ENCODE data around the gene C12orf54.
"Not testable (repeated sequence)": the region's sequence is repeated elsewhere in the genome, so short reads cannot be mapped to it uniquely, and the experiment has no call there.

Gene C12orf54

GRCh38 chr12:48474497-48474896 lies 7.8 kb upstream of the C12orf54 start:
- DNase-seq (ENCODE audit: low spot score in 2 of 2); H3K4me1 Mint-ChIP-seq; H3K36me3 Mint-ChIP-seq; H3K27me3 Mint-ChIP-seq; H3K4me3 Mint-ChIP-seq; ATAC-seq (ENCODE audit: low read depth); H3K27ac Mint-ChIP-seq: not testable (repeated sequence)
- H3K9me3 Mint-ChIP-seq: peaks cover 17% of the 10 kb centered on the region

- DNase-seq (ENCODE audit: low spot score in 2 of 2) (no peak), ATAC-seq (ENCODE audit: low read depth) (no peak)
- Mint-ChIP-seq H3K27me3 (peaks cover 6% of the 10 kb centered on the region), H3K4me1 (no peaks in the 10 kb centered on the region), H3K4me3 (no peak overlapping the region), H3K27ac (no peak overlapping the region), H3K9me3 (peaks cover 2% of the 10 kb centered on the region), H3K36me3 (no peaks in the 10 kb centered on the region)
Observed at GRCh38 chr12:48482930-48483329, 632 bp downstream of the C12orf54 start.

GRCh38 chr12:48486261-48486660 lies 4.0 kb downstream of the C12orf54 start:
- no peak overlapping the region for H3K4me3 Mint-ChIP-seq

GRCh38 chr12:48486679-48487078 lies 4.4 kb downstream of the C12orf54 start:
- no peak overlapping the region for H3K4me3 Mint-ChIP-seq
- no peak overlapping the region for H3K27ac Mint-ChIP-seq
- ATAC-seq (ENCODE audit: low read depth) (no peak), DNase-seq (ENCODE audit: low spot score in 2 of 2) (no peak)
- no peaks in the 10 kb centered on the region for H3K36me3 Mint-ChIP-seq
- H3K4me1 Mint-ChIP-seq: no peaks in the 10 kb centered on the region
- no peaks in the 10 kb centered on the region for H3K9me3 Mint-ChIP-seq
- H3K27me3 Mint-ChIP-seq: peaks cover 6% of the 10 kb centered on the region

More at GRCh38 chr12:48486261-48486660, 4.0 kb downstream of the C12orf54 start:
- Mint-ChIP-seq H3K36me3 (no peaks in the 10 kb centered on the region), H3K4me1 (no peaks in the 10 kb centered on the region), H3K27me3 (peaks cover 6% of the 10 kb centered on the region), H3K27ac (no peak overlapping the region), H3K9me3 (no peaks in the 10 kb centered on the region)
- ATAC-seq (ENCODE audit: low read depth): no peak
- DNase-seq (ENCODE audit: low spot score in 2 of 2): no peak

GRCh38 chr12:48489012-48489411 lies 6.7 kb downstream of the C12orf54 start:
- DNase-seq (ENCODE audit: low spot score in 2 of 2) (no peak), ATAC-seq (ENCODE audit: low read depth) (no peak)
- peaks cover 3% of the 10 kb centered on the region for H3K27me3 Mint-ChIP-seq
- H3K36me3 Mint-ChIP-seq: no peaks in the 10 kb centered on the region
- no peak overlapping the region for H3K27ac Mint-ChIP-seq
- H3K4me3 Mint-ChIP-seq: no peak overlapping the region
- no peaks in the 10 kb centered on the region for H3K4me1 Mint-ChIP-seq
- H3K9me3 Mint-ChIP-seq: no peaks in the 10 kb centered on the region

- ATAC-seq (ENCODE audit: low read depth); H3K27me3 Mint-ChIP-seq; H3K27ac Mint-ChIP-seq; H3K4me1 Mint-ChIP-seq; H3K9me3 Mint-ChIP-seq; DNase-seq (ENCODE audit: low spot score in 2 of 2); H3K4me3 Mint-ChIP-seq; H3K36me3 Mint-ChIP-seq: not testable (repeated sequence)
Observed at GRCh38 chr12:48489456-48489855, 7.2 kb downstream of the C12orf54 start.

GRCh38 chr12:48500281-48500680 lies 18.0 kb downstream of the C12orf54 start:
- not testable (repeated sequence) for ATAC-seq (ENCODE audit: low read depth); H3K9me3 Mint-ChIP-seq; DNase-seq (ENCODE audit: low spot score in 2 of 2); H3K27ac Mint-ChIP-seq; H3K27me3 Mint-ChIP-seq; H3K4me1 Mint-ChIP-seq; H3K36me3 Mint-ChIP-seq; H3K4me3 Mint-ChIP-seq

- ATAC-seq (ENCODE audit: low read depth); H3K36me3 Mint-ChIP-seq; DNase-seq (ENCODE audit: low spot score in 2 of 2); H3K9me3 Mint-ChIP-seq; H3K4me1 Mint-ChIP-seq; H3K4me3 Mint-ChIP-seq; H3K27ac Mint-ChIP-seq: not testable (repeated sequence)
- H3K27me3 Mint-ChIP-seq: peaks cover 16% of the 10 kb centered on the region
Observed at GRCh38 chr12:48506836-48507235, 24.5 kb downstream of the C12orf54 start.

- no peak overlapping the region for H3K27ac Mint-ChIP-seq
- ATAC-seq (ENCODE audit: low read depth): no peak
- H3K4me1 Mint-ChIP-seq: no peaks in the 10 kb centered on the region
- no peak overlapping the region for H3K4me3 Mint-ChIP-seq
- H3K27me3 Mint-ChIP-seq: peaks cover 14% of the 10 kb centered on the region
- no peaks in the 10 kb centered on the region for H3K36me3 Mint-ChIP-seq
- no peak for DNase-seq (ENCODE audit: low spot score in 2 of 2)
- H3K9me3 Mint-ChIP-seq: peaks cover 8% of the 10 kb centered on the region
Observed at GRCh38 chr12:48508987-48509386, 26.7 kb downstream of the C12orf54 start.

GRCh38 chr12:48510111-48510510 lies 27.8 kb downstream of the C12orf54 start:
- H3K27ac Mint-ChIP-seq: no peak overlapping the region
- no peaks in the 10 kb centered on the region for H3K36me3 Mint-ChIP-seq
- H3K4me3 Mint-ChIP-seq: no peak overlapping the region
- DNase-seq (ENCODE audit: low spot score in 2 of 2): no peak
- no peak for ATAC-seq (ENCODE audit: low read depth)
- H3K4me1 Mint-ChIP-seq: no peaks in the 10 kb centered on the region
- H3K27me3 Mint-ChIP-seq: peaks cover 12% of the 10 kb centered on the region
- H3K9me3 Mint-ChIP-seq: peaks cover 11% of the 10 kb centered on the region

GRCh38 chr12:48512855-48513254 lies 30.6 kb downstream of the C12orf54 start:
- H3K36me3 Mint-ChIP-seq: no peaks in the 10 kb centered on the region
- DNase-seq (ENCODE audit: low spot score in 2 of 2): no peak
- peaks cover 7% of the 10 kb centered on the region for H3K9me3 Mint-ChIP-seq
- no peak overlapping the region for H3K4me3 Mint-ChIP-seq
- H3K4me1 Mint-ChIP-seq: no peaks in the 10 kb centered on the region
- H3K27me3 Mint-ChIP-seq: peaks cover 2% of the 10 kb centered on the region
- no peak overlapping the region for H3K27ac Mint-ChIP-seq
- peak; percentile 29 for ATAC-seq (ENCODE audit: low read depth)

- H3K9me3 Mint-ChIP-seq: peaks cover 7% of the 10 kb centered on the region
- H3K4me1 Mint-ChIP-seq: no peaks in the 10 kb centered on the region
- no peak overlapping the region for H3K4me3 Mint-ChIP-seq
- H3K36me3 Mint-ChIP-seq: no peaks in the 10 kb centered on the region
- H3K27me3 Mint-ChIP-seq: peaks cover 5% of the 10 kb centered on the region
- no peak for DNase-seq (ENCODE audit: low spot score in 2 of 2)
- no peak overlapping the region for H3K27ac Mint-ChIP-seq
- no peak for ATAC-seq (ENCODE audit: low read depth)
Observed at GRCh38 chr12:48514728-48515127, 32.4 kb downstream of the C12orf54 start.

- not testable (repeated sequence) for H3K4me1 Mint-ChIP-seq; H3K27ac Mint-ChIP-seq; DNase-seq (ENCODE audit: low spot score in 2 of 2)
Observed at GRCh38 chr12:48520381-48520780, 38.1 kb downstream of the C12orf54 start.

GRCh38 chr12:48525332-48525731 lies 43.0 kb downstream of the C12orf54 start, which contains the start of gene OR8S1:
OR8S1 (plus strand) TSS chr12:48525632; CDS start chr12:48525632, 0 bp downstream.
- Mint-ChIP-seq H3K9me3 (no peaks in the 10 kb centered on the region), H3K4me3 (no peak within 1 kb of the TSS), H3K36me3 (no peaks in the 10 kb centered on the region), H3K27ac (no peak within 1 kb of the TSS), H3K27me3 (peaks cover 8% of the 10 kb centered on the region), H3K4me1 (no peaks in the 10 kb centered on the region)
- no peak for ATAC-seq (ENCODE audit: low read depth)
- no peak for DNase-seq (ENCODE audit: low spot score in 2 of 2)

More at GRCh38 chr12:48520381-48520780, 38.1 kb downstream of the C12orf54 start:
- H3K4me3 Mint-ChIP-seq; ATAC-seq (ENCODE audit: low read depth); H3K9me3 Mint-ChIP-seq; H3K36me3 Mint-ChIP-seq; H3K27me3 Mint-ChIP-seq: not testable (repeated sequence)

GRCh38 chr12:48527891-48528670 lies 45.8 kb downstream of the C12orf54 start:
- no peaks in the 10 kb centered on the region for H3K9me3 Mint-ChIP-seq
- DNase-seq (ENCODE audit: low spot score in 2 of 2) (no peak), ATAC-seq (ENCODE audit: low read depth) (no peak)
- no peaks in the 10 kb centered on the region for H3K36me3 Mint-ChIP-seq
- no peak overlapping the region for H3K4me3 Mint-ChIP-seq
- peaks cover 9% of the 10 kb centered on the region for H3K27me3 Mint-ChIP-seq
- no peaks in the 10 kb centered on the region for H3K4me1 Mint-ChIP-seq
- no peak overlapping the region for H3K27ac Mint-ChIP-seq

Data from memory B cell (primary cell).